Muscle of back (tissue), 11 donors: ENCODE measurements around the gene CASD1. TPM values are rescaled to one million over a fixed set of nuclear protein-coding genes. Genes with fewer than 3 reads are reported as not detected.
A peak's percentile ranks its signal among the peaks of the same experiment; 100 is the strongest.

Experiments
- DNase-seq, 3 donors: peaks; one replicate each; pipeline versions ENCODE4 v3.0.0 to v3.0.0-alpha.2; 2013
- polyA plus RNA-seq, 10 donors: library from polyadenylated mRNA; unstranded; fragments of 120-200 nt; gene quantifications; one replicate each; pipeline ENCODE4 v1.2.1, GENCODE V29; 2013; ENCODE audit not compliant: insufficient read length in 10 of 10

The CASD1 gene
- polyA plus RNA-seq, 10 donors, result 44.3 to 78.0 (median 63.7) TPM

GRCh38 chr7:94511718-94512117 is 2.1 kb downstream of the CASD1 start:
- peak in 1 of 3 donors; percentile 4 for DNase-seq

DNA sequence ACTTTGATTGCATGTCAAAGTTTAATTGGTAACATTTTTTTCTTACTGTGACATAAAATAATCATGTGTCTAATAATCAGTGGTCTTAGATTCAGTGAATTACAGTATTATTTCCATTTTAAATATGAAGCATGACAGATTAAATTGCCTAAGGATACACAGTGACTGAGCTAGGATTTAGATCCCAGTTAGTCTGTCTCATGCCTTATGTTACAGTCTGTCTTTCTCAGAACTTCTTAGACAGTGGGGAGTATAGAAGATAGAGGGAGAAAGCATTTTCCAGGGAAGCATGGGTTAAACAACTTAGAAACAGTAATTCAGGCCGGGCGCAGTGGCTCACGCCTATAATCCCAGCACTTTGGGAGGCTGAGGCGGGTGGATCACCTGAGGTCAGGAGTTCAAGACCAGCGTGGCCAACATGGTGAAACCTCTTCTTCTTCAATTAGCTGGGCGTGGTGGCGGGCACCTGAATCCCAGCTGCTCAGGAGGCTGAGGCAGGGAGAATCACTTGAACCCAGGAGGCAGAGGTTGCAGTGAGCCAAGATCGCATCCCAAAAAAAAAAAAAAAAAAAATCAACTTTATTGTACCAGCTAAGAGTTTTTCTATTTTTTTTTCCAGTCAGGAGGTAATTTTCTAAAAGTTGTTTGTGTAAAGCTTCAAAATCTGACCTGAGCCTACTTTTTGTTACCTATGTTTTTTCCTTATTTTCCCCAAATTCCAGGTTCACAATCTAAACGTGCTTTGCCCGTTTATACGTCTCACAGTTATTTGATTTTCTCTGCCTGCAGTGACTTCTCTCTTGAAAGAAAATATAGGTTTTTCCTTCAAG is 3.3 kb downstream of the CASD1 start:
- DNase-seq, result peak in 1 of 3 donors; percentile 7

GRCh38 chr7:94513565-94513860 is 3.9 kb downstream of the CASD1 start:
- peak in 2 of 3 donors; percentile 7 to 35 for DNase-seq

DNA sequence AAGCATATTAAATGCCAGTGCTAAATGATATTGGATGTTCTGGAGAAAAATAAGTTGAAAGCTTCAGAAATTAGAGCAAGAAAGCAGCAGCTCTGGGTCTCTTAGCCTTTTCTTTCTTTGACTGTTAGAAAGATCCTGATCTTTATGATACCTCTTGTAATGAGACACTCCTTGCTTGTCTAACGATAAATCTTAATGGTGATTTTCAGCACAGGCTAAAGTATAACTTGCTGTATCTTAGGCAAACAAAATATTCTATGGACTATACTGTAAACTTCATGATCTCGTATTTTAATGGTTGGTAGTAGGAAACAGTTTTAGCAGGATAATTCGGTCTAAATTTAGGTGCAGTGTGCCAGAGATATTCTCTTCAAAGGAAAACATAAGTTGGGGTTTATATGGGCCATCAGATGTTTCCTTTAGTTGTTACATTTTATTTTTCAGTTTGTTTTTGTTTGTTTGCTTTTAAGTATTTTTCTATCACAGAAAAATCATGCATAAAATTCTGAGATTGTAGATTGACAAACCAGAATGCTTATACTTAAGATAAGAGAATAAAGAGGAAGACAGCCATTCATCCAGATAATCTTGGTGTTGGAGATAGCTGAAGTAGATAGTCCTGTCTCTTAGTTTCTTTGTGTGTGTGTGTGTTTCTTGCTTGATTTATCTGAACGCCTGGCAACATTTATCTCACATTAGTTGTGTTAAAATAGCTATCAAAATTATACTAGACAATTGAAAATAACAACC is 4.7 kb downstream of the CASD1 start:
- peak in 2 of 3 donors; percentile 3 to 43 for DNase-seq

GRCh38 chr7:94514917-94515316 is 5.3 kb downstream of the CASD1 start:
- no peak for DNase-seq

GRCh38 chr7:94525923-94526322 is 16.3 kb downstream of the CASD1 start:
- DNase-seq, result no peak

DNA sequence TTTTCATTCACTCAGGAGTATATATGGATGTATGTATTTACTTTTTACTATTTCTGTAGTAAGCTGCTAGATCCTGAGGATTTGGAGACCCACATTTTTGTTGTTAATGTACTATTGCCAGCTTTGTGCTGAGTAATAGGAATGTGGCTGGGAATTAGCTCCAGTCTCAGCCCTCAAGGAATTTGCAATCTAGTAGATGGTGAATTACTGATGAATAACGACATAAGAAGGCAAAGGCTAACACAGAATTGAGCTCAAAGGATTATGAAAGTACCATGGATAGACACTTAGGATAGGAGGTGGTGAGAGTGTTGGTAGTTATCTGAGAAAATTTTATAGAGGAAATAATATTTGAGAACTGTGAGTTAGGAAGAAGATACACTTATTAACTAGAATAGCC is 19.9 kb downstream of the CASD1 start:
- DNase-seq, result peak in 1 of 3 donors; percentile 32

- no peak for DNase-seq
These were observed 20.5 kb downstream of the CASD1 start for GRCh38 chr7:94530109-94530508.

- no peak for DNase-seq
These were observed 23.1 kb downstream of the CASD1 start for GRCh38 chr7:94532676-94533075.

GRCh38 chr7:94540428-94540827 is 30.8 kb downstream of the CASD1 start:
- no peak for DNase-seq

DNA sequence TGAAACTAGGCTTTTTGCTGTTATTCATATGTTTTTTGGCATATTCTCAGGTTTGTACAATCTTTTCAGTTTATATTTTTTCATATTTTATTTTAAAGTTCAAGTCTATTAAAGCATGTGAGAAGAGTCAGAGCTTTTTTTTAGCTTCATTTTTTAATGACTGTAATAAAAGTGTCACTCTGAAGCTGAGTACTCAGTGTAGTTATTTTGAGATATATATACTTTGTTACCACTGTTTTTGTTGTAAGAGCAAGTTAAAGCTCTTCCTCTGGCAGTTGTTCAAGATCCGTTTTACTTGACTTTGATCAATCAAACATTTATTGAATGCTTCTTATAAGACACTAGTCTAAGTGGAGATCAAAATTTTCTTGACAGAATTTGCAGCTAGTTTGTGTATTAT is 37.5 kb downstream of the CASD1 start:
- DNase-seq, result no peak

- DNase-seq, result no peak
These were observed 46.4 kb downstream of the CASD1 start for GRCh38 chr7:94556028-94556427.

GRCh38 chr7:94557215-94557614 is 47.6 kb downstream of the CASD1 start:
- DNase-seq, result no peak

DNA sequence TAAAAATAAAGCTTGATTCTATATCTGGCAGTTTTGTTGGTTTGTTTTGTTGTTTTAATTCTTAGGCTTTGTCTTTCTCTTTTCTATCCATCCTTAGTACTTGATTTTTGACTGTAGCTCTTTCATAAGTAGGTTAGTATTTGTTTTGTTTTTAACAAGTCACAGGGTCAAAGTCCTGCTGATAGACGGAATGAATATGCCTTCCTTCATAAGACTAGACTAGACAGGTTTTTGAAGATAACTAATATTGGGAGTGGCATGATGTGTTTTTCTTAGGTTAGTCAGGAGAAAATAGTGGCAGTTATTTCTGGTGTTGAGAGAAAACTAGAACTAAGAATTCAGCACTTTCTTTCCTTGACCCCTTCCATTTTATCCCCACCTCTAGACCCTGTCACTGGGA is 50.4 kb downstream of the CASD1 start:
- no peak for DNase-seq

- DNase-seq, result no peak
These were observed 52.4 kb downstream of the CASD1 start for GRCh38 chr7:94561841-94562514.

DNA sequence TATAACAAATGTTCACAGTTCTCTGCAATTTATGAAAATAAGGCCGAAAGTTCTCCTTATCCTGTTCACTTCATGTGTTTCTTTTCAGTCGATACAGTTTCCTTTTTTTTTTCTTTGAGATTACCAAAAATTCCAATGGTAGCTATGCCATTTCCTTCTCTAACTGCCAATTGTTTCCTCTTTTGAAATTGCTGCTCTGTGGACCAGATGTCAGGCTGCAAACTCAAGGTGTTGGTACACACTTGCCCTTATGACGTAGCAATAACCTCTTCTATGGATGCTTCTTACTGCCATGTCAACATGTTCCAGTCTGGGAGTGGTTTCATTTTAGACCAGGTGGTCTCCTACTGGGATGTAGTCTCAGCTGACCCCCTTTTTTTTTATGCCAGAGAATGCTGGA is 52.9 kb downstream of the CASD1 start:
- DNase-seq, result no peak

- DNase-seq, result no peak
These were observed 55.8 kb downstream of the CASD1 start for GRCh38 chr7:94565247-94565894.

- DNase-seq, result no peak
These were observed 57.8 kb downstream of the CASD1 start for GRCh38 chr7:94567396-94567795.

DNA sequence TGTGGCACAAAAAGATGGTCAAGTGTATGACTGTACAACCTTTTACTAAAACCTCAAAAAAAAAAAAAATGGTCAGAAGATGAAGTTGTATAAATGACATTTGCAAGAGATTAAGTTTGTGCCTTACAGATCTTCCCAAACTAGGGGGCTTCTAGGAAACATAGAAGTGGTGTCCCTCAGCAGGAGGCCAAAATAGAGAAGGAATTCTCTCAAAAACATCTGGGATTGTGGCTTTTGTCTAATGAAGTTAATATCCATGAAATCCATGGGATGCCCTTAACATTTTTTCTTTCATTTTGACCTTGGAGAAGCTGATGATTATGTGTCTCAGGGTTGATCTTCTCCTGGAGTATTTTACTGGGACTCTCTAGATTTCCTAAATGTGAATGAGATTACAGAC is 62.2 kb downstream of the CASD1 start:
- no peak for DNase-seq

- DNase-seq, result no peak
These were observed 66.0 kb downstream of the CASD1 start for GRCh38 chr7:94575646-94576045.

GRCh38 chr7:94576316-94576715 is 66.7 kb downstream of the CASD1 start:
- no peak for DNase-seq

DNA sequence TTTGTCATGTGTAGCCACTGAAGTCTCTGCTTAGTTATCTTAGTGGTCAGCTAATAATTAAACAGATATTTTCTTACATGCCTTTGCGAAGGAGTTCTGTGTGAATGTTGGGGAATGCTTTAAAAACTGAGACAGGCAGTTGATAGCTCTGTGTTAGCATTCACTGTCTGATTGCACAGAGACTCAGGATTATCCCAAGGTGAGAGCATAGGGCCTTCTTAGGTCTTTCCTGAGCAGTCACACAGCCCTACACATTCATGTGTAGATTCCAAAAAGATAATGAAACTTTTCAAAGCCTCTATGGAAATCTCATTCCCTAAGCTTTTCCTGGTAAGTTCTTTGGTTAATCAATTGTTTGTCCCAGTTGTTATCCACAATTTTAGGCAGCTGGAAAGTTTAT is 67.7 kb downstream of the CASD1 start:
- no peak for DNase-seq
